H1 (cell line): ENCODE results near the gene PHC2. TPM values are rescaled to one million over a fixed set of nuclear protein-coding genes. Genes with fewer than 3 reads are reported as not detected.

ENCODE experiments used
- KDM1A ChIP-seq: fragments of 200-600, 300-600 bp; sonication (generic); IDR thresholded peaks from 2 replicates; pipeline ENCODE4 v1.7.1; 2016; ENCODE audit warnings: mild to moderate bottlenecking, low read length, borderline replicate concordance
- polyA plus RNA-seq, 7 experiments: library from polyadenylated mRNA; depleted of rRNA in 3 of 7; stranded (reverse) in 5 of 7; unstranded in 2 of 7; fragments of >200 nt in 5 of 7; fragments of 200-250 nt in 2 of 7; gene quantifications; 1 replicate in 5 of 7; 2 replicates in 1 of 7; 4 replicates in 1 of 7; pipeline versions ENCODE4 v1.2.1 to v1.2.3, GENCODE V29; 2011 to 2013; ENCODE audit warnings: missing spikeins in 2 of 7, mixed read lengths in 2 of 7
- total RNA-seq: library from RNA; stranded (reverse); fragmentation: NEBNext Ultra II Directional; extraction: Animal tissue kit (Norgen Biotek cat#: 25700); gene quantifications from 2 replicates; pipeline ENCODE4 v1.2.1, GENCODE V29; 2021

PHC2 gene
- total and polyA plus RNA-seq, 2 of the 8 experiments (the other 6 are each of a cell fraction or from before 2014, with no cell fraction given), result 5.6 to 14.2 TPM

- no peak for TF ChIP-seq KDM1A
Observed at GRCh38 chr1:33354707-33355316, 76.1 kb downstream of the PHC2 start (continued).
